NCI-H1417 treated with DMSO at 0.1 percent for 48 hours (cell line): Measurements from ENCODE around the gene TOGARAM1.
A peak's percentile ranks its signal among the peaks of the same experiment; 100 is the strongest.
"Not testable (repeated sequence)": the region's sequence is repeated elsewhere in the genome, so short reads cannot be mapped to it uniquely, and the experiment has no call there.

ENCODE experiments used
- DNase-seq: peaks from one replicate; lab custom pipeline; 2025; lab: John Stamatoyannopoulos, UW

The TOGARAM1 gene

DNA sequence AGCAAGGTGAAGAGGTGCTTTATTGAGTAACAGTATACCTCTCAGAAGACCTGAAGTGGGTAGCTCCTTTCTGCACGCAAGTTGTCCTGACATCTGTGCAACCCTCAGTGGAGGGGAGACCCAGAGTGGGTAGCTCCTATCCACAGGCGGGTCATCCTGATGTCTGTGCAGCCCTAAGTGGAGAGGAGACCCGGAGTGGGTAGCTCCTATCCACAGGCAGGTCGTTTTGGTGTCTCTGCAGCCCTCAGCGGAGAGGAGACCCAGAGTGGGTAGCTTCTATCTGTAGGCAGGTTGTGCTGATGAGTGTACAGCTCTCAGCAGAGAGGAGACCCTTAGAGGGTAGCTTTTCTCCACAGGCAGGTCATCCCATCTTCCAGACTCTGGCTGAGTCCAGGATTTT, 76.9 kb downstream of the TOGARAM1 start:
- DNase-seq, result no peak

DNA sequence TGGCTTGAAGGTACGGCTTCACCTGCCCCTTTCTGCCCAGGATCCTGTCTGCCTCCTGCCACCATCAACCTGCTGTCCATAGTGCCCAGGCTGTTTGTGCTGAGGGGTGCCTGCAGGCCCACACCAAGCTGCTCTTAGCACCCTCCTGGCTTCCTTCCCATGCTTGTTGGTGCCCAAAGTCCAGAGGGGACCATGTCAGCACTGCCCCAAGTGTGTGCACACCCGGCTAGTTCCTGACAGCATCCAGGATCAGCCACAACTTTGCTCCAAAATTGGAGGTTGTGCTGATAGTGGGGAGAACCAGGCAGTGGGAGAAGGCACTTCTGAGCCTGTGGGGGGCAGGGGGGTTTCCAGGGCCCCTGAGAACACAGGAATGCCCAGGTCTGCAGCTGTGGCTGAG, 77.4 kb downstream of the TOGARAM1 start:
- DNase-seq, result no peak

DNA sequence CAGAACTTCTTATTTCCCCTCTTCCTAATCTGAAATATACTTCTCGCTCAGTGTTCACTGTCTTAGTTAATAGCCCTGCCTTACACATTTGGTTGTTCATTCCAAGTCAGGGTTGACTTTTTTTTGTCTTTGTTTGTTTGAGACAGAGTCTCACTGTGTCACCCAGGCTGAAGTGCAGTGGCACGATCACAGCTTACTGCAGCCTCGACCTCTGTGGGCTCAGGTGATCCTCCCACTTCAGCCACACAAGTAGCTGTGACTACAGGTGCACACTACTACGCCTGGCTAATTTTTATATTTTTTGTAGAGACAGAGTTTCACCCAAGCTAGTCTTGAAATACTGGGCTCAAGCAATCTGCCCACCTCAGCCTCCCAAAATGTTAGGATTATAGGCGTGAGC, 79.7 kb downstream of the TOGARAM1 start:
- no peak for DNase-seq

DNA sequence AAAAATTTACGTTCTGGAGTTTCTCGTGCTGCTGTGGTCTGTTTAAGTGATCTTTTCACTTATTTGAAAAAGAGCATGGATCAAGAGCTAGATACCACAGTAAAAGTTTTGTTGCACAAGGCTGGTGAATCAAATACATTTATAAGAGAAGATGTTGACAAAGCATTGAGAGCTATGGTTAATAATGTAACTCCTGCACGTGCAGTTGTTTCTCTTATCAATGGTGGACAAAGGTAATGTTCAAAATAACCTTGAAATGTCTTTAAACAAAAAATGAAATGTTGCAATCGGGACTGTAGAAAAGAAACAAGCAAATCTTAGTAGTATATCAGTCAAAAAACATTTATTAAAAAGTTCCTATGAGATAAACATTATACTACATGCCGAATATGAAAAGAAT, 82.6 kb downstream of the TOGARAM1 start:
- no peak for DNase-seq

DNA sequence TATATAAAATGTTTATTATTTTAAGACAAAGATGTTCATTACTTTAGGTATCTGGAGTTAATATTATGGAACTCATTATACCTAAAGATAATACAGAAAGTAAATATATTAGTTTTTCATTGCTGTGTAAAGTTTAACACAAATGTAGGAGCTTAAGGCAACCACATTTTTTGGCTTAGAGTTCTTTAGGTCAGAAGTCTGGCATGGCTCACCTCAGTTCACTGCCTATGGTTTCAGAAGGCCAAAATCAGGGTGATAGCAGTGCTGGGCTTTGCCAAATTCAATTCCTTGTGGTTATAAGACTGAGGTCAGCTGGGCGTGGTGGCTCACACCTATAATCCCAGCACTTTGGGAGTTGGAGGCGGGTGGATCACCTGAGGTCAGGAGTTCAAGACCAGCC, 86.4 kb downstream of the TOGARAM1 start:
- no peak for DNase-seq

DNA sequence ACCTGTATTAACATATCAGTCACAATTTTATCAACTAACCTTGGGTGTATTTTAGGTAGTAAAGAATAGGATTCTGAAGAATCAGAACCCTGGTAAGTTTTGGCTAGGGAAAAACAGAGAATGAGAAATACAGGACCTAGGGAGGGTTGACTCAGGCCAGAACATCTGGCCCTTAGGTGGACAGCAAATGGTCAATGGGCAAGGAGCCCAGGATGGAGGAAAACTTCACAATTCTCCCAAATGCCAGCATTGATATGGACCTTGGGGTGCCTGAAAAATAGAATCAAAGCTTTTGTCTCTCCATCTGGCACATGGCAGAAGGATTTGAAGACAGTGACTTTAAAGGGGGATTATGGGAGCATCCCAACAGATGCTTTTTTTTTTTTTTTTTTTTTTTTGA, 89.2 kb downstream of the TOGARAM1 start:
- DNase-seq, result no peak

DNA sequence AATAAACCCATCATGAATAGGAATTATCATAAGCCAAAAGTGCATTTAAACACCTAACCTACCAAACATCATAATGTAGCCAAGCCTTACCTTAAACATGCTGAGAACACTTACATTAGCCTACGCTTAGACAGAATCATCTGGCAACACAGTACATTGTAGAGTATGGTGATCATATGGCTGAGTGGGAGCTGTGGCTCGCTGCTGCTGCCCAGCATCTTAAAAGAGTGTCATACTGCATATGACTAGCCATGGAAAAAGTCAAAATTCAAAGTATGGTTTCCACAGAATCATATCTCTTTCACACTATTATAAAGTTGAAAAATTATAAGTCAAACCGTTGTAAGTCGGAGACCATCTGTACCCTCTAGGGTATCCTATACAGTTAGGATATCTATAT, 89.9 kb downstream of the TOGARAM1 start:
- DNase-seq, result no peak

DNA sequence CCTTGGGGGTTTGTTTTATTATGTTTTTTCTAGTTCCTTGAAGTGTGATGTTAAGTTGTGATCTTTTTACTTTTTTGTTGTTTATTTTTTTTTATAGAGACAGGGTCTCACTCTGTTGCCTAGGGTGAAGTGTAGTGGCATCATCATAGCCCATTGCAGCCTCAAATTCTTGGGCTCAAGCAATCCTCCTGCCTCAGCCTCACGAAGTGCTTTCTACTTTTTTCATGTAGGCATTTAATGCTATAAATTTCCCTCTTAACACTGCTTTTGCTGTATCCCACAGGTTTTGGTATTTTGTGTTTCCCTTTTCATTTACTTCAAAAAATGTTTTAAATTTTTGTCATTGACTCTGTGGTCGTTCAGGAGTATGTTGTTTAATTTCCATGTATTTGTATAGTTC, 95.4 kb downstream of the TOGARAM1 start:
- DNase-seq, result no peak

DNA sequence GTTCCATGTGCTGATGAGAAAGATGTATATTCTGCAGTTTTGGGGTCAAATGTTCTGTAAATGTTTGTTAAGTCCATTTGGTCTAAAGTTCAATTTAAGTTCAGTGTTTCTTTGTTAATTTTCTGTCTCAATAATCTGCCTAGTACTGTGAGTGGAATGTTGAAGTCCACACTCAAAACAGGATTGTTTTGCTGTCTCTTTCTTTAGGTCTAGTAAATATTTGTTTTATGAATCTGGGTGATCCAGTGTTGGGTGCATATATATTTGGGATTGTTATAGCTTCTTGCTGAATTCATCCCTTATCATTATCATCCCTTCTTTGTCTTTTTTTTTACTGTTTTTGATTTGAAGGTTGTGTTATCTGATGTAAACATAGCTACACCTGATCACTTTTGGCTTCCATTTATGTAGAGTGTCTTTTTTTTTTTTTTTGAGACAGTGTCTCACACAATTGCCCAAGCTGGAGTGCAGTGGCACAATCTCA, 95.9 kb downstream of the TOGARAM1 start:
- no peak for DNase-seq

DNA sequence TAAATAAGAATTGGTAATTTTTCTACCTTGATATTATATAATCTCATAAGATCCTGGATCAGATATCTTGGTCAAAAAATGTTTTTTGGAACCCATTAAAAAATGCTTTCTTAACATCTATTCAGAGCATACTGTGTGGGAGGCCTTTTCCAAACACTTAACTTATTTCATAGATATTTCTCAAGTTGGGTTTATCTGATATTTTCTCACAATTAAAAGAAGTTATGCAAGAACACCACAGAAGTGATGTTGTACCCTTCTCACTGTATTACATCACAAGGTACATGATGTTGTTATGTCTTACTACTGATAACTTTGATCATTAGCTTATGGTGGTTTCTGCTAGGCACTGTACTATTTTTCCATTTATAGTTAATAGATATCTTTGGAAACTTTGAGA, 98.6 kb downstream of the TOGARAM1 start:
- no peak for DNase-seq

DNA sequence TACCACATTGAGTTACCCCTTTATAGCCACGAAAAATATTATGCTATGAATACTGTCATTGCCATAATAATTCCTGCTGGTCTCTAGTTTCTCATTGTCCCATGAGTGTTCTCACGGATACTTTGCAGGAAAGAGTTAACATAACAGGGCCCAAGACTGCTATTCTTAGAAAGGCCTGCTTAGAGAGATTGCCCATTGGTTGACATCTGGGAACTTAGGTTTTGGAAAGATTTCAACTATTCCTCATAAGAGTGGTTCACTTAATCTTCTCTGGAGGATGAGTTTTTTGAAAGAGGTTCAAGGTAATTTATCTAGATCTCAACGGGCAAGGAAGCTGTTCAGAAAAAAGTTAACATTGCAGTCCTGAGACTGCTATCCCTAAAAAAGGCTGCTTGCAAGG, 103.5 kb downstream of the TOGARAM1 start:
- DNase-seq, result no peak

DNA sequence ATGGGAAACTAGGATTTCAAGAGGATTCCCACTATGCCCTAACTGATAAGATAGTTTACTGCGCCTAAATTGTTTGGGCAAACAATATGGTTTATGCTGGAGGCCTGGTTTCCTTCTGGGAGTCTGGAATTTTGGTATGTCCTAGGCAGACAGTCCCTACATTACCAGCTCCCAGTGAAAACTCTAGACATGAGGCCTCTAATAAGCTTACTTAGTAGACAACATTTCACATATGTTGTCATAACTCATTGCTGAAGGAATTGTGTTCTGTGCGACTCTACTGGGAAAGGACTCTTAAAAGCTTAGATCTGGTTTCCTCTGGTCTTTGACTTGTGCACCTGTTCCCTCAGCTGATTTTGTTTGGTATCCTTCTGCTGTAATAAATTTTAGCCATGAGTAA, 104.0 kb downstream of the TOGARAM1 start:
- no peak for DNase-seq

DNA sequence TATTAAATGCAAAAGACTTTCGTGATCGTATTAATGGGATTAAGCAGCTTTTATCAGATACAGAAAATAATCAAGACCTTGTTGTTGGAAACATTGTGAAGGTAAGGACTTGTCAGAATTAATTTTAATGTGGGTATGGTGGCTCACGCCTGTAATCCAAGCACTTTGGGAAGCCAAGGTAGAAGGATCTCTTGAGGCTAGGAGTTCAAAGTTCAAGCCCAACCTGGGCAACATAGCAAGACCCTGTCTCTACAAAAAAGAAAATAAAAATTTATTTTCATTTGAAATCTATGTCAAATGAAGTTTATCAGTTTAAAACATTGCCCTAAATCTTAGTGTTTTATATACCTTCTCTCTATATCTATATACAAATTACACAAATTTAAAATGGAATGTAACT, 104.7 kb downstream of the TOGARAM1 start:
- DNase-seq, result no peak

DNA sequence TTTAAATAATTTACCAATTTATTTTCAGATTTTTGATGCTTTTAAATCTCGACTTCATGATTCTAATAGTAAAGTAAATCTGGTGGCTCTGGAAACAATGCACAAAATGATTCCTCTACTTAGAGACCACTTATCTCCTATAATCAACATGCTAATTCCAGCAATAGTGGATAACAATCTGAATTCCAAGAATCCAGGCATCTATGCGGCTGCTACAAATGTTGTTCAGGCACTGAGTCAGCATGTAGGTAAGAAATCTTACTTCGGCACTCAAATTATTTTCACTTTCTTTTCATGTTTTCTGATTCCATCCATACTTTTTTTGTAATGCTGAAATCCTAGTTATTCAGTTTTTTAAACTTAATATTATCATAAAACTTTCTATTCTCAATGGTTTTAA, 106.4 kb downstream of the TOGARAM1 start:
- no peak for DNase-seq

DNA sequence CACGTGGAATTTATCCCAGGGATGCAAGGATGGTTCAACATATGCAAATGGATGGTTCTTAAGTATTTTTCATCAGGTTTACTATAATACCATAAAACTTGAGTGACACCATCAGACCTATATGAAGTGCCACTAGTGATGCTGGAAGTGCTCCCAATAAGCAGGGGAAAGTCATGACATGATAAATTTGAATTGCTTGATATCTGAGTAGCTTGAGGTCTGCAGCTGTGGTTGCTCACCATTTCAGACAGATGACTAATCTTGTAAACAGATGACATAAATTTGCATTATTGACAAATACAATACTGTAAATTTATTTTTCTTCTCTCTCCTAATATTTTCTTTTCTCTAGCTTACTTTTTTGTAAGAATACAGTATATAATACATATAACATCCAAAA, 108.2 kb downstream of the TOGARAM1 start:
- DNase-seq, result no peak

DNA sequence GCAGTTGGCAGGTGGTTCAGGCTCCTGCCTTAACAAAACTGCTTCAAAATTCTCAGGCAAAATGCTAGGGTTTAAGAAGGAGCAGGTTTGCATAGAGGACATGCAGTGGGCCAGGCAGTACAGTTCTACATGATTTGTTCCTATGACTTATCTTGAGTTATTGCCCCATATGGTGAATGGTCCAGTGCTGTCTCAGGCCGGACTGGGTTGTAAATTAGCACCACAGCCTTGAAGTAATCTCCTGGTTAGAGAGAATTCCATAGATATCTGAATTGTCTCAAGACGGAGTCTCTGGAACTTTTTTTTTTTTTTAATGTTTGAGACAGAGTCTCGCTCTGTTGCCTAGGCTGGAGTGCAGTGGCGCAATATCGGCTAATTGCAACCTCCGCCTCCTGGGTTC, 110.1 kb downstream of the TOGARAM1 start:
- no peak for DNase-seq

DNA sequence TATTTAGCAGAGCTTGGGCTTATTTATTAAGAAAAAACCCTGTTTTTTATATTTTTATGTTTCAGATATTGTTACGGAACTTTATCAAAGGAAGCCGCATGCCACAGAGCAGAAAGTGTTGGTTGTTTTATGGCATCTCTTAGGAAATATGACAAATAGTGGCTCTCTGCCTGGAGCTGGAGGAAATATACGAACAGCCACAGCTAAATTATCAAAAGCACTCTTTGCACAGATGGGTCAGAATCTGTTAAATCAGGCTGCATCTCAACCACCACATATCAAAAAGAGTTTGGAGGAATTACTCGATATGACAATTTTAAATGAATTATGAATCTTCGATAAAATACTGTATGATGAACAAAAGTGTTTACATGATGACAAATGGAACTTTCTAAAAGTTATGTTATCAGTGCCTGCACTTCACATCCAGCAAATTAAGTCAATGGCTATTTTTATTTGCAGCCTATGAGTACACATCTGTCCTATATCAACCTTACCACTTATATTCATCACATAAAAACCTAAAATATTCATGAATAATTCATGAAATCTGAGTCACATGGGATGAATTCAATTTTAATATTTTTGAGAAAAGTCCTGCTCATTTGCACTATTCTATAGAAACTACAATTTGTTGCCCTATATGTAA, 111.4 kb downstream of the TOGARAM1 start:
- no peak for DNase-seq

DNA sequence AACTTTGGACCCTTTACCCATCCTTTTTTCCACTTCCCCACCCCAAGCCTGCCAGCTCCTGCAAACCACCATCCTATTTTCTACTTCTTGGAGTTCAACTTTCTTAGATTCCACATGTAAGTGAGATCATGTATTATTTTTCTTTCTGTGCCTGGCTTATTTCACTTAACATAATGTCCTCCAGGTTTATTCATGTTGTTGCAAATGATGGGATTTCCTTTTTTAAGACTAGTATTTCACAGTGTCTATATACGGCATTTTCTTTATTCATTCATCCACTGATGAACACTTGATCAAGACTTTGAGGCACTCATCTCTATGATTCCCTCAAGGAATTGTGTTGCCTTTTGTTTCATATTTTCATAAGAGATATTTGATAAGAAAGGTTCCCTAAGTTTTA, 116.3 kb downstream of the TOGARAM1 start:
- DNase-seq, result no peak

DNA sequence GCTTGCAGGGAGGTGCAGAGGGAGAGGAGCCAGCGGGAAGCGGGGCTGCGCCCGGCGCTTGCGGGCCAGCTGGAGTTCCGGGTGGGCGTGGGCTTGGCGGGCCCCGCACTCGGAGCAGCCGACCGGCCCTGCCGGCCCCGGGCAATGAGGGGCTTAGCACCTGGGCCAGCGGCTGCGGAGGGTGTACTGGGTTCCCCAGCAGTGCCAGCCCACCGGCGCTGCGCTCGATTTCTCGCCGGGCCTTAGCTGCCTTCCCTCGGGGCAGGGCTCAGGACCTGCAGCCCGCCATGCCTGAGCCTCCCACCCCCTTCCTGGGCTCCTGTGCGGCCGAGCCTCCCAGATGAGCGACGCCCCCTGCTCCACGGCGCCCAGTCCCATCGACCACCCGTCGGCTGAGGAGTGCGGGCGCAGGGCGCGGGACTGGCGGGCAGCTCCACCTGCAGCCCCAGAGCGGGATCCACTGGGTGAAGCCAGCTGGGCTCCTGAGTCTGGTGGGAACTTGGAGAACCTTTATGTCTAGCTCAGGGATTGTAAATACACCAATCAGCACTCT, 118.5 kb downstream of the TOGARAM1 start:
- not testable (repeated sequence) for DNase-seq

DNA sequence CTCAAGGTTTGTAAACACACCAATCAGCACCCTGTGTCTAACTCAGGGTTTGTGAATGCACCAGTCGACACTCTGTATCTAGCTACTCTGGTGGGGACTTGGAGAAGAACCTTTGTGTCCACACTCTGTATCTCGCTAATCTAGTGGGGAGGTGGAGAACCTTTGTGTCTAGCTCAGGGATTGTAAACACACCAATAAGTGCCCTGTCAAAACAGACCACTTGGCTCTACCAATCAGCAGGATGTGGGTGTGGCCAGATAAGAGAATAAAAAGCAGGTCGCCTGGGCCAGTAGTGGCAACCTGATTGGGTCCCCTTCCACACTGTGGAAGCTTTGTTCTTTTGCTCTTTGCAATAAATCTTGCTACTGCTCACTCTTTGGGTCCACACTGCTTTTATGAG, 119.1 kb downstream of the TOGARAM1 start:
- DNase-seq, result not testable (repeated sequence)

DNA sequence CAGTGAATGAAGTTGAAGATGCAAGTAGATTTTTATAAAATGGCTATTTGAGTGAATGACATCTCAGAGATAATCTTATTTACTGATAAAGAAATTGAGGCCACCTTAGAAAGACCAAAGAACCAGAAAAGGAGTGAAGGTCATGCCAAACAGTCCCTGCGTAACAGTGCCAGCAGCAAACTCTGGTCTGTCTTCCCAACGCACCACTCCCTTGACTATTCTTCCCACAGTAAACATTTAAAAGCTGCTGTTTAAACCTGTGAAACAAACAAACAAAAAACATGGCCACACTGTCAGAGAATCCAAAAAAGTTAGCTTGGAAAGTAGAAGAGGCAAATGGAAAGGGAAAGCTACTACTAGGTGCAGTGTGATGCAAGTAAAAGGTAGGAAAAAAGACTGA, 120.4 kb downstream of the TOGARAM1 start:
- DNase-seq, result no peak

DNA sequence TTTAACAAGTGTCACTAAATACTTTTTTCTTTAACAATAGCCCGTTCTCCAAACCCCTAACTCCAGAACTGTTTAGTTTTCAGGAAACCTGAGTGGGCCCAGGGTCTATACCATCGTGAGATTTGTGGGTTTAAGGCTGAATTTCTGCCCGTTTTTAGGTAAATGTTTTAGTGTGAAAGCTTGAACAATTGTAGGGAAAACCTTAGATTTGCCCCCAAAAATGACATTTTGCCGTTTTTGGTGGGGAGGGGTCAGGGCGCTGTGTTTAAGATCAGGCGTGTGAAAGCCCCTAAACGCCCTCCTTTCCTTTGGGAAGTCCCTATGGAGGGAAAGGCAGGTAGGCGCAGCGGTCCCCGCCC, 121.6 kb downstream of the TOGARAM1 start:
- DNase-seq, result no peak

DNA sequence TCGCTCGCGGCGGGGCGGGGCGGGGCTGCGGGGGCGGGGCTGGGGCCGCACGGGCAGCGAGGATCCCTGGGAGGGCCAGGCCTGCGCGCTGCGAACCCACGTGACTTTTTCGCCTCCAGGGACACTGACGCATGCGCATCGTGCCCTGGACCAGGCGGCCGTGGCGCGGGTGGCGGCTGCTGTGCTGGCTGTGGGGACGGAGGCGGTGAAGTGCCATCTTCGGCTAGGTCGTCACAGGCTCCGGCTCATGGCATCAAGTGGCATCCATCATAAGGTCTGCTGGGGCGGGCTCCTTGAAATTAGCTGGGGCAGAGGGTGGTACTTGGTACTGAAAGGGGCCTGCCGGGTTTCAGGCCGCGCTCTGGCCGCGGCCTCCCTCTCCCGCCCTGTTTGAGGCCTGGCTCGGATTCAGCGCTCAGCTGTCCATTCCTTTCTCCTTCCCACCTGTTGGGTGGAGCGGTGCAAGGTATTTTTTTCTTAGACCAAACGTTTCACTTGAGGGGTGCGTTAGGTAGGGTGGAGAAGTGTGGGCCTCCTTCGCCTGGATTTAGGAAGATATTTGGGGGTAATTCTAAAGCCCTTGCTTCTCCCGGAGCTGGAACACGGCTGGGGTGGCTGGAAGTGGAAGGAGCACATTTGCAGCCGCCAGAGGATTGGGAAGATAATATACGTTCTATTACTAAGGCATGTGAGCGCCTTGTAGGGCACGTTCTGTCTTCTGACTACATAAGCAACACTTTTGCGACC, 122.2 kb downstream of the TOGARAM1 start, which contains the start of gene PRPF39:
TSS of gene PRPF39 (plus strand) at position 141 of the 747 bp plus-strand sequence. CDS start 11,124 bp downstream, outside the sequence.
- DNase-seq, result peak; percentile 44
